Adrenal gland (tissue), 12 donors: Measurements from ENCODE around the gene ROS1. TPM values are rescaled to one million over a fixed set of nuclear protein-coding genes. Genes with fewer than 3 reads are reported as not detected.

Experiments used
- DNase-seq, 7 donors: peaks; one replicate each; pipeline ENCODE4 v3.0.0-alpha.2; 2019 to 2020
- H3K27ac ChIP-seq, 5 donors: fragments of 200-600 bp; sonication (generic) in 4 of 5; 1 replicate in 3 of 5; 2 replicates in 2 of 5; pipeline versions ENCODE4 v1.5.1 to v1.8.0; 2016 to 2020; ENCODE audit warnings: mild to moderate bottlenecking in 1 of 5
- H3K27me3 ChIP-seq: fragments of 200-600 bp; 2 replicates; pipeline ENCODE4 v1.8.0; 2021
- H3K36me3 ChIP-seq, 2 donors: fragments of 200-600 bp; replicated peaks in 1 of 2; 1 replicate in 1 of 2; 2 replicates in 1 of 2; pipeline versions ENCODE4 v1.5.1 to v1.8.0; 2018 to 2022
- H3K4me1 ChIP-seq, 2 donors: fragments of 200-600 bp; replicated peaks in 1 of 2; 1 replicate in 1 of 2; 2 replicates in 1 of 2; pipeline versions ENCODE4 v1.5.1 to v1.8.0; 2018 to 2021
- H3K4me3 ChIP-seq, 4 donors: fragments of 200-600 bp; sonication (generic) in 3 of 4; one replicate each; pipeline ENCODE4 v1.5.1; 2016 to 2018
- H3K9me3 ChIP-seq, 3 donors: fragments of 200-600 bp; sonication (generic) in 1 of 3; replicated peaks in 1 of 3; 1 replicate in 2 of 3; 2 replicates in 1 of 3; pipeline versions ENCODE4 v1.5.1 to v1.8.0; 2016 to 2021
- POLR2A ChIP-seq, 2 donors: fragments of 450-650 bp; IDR thresholded peaks; one replicate each; pipeline ENCODE4 v1.6.1; 2017; ENCODE audit warnings: antibody characterized with exemption in 2 of 2, mild to moderate bottlenecking in 2 of 2, moderate library complexity in 1 of 2
- WGBS, 4 donors: extraction: QIAGEN DNeasy Blood & Tissue Kit in 2 of 4; methylation state at CpG; one replicate each; pipeline versions ENCODE4 v1.1.5 to v1.1.7; 2013 to 2017; 5-methylcytosine and 5-hydroxymethylcytosine counted together
- intact Hi-C, 2 donors: fragments of 100-400 bp; cut with DNase I; formaldehyde crosslinking; loops; one replicate each; pipeline versions ENCODE4 v1.14.1 to v1.15.0; 2022 to 2023
- polyA plus RNA-seq, 3 donors: library from polyadenylated mRNA; stranded (reverse); fragments of 200-250 nt in 2 of 3; fragments of 350-450 nt in 1 of 3; fragmentation: Illumina TruSeq in 1 of 3; extraction: RNeasy Lipid Tissue Mini Kit (QIAGEN cat#74804) in 1 of 3; gene quantifications; one replicate each; pipeline ENCODE4 v1.2.3, GENCODE V29; 2013 to 2014
- total RNA-seq, 9 donors: library from RNA; depleted of rRNA in 4 of 9; stranded (reverse); fragments of >200 nt in 4 of 9; fragments of 120-200 nt in 1 of 9; fragmentation: NEBNext Ultra II Directional in 1 of 9; extraction: Animal tissue kit (Norgen Biotek cat#: 25700) in 1 of 9; gene quantifications; one replicate each; pipeline versions ENCODE4 v1.1.0 to v1.2.4, GENCODE V29; 2013 to 2023
- TF ChIP-seq, protein P1 (sequence below), 6 experiments: fragments of 450-650 bp in 4 of 6; fragments of 200-600 bp in 2 of 6; sonication (generic) in 1 of 6; IDR thresholded peaks; 1 replicate in 5 of 6; 2 replicates in 1 of 6; pipeline versions ENCODE4 v1.5.1 to v1.8.0; 2016 to 2021; ENCODE audit warnings: antibody characterized with exemption in 6 of 6, mild to moderate bottlenecking in 2 of 6, moderate library complexity in 1 of 6
- donor health status: healthy with polysubstance abuse.
- donor health status: Bipolar disorder and iron deficiency.
- donor health status: DM: yes; HTN: yes; CAD: no.
- donor health status: DM: no; HTN: no; CAD: no.
- donor health status: DM: no; HTN: no; CAD: no.
- donor health status: DM: yes; HTN: yes; CAD: no.

The ROS1 gene
- total and polyA plus RNA-seq, 12 donors: under 0.01 to 0.11 (median 0.08) TPM; not detected in 9

DNA sequence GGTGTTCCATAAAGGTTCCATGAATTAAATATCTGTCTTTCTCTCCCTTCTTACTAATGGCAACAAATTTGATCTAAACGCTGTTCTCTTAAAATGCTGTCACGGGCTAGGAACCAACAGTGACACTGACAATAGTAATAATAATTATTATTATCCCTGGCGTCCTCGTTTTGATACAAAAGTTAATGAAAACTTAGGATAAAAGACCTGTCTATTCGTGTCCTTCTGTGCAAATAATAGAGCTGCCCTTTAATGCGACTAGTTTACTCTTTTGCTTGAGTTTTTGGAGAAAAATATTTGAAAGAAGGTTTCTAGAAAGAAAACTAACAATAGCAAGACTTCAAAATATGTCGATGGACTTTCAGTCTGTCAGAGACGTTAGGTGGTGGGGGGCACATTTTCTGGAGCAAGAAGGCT is 156.1 kb downstream of the ROS1 start:
- TF ChIP-seq, protein P1, sequence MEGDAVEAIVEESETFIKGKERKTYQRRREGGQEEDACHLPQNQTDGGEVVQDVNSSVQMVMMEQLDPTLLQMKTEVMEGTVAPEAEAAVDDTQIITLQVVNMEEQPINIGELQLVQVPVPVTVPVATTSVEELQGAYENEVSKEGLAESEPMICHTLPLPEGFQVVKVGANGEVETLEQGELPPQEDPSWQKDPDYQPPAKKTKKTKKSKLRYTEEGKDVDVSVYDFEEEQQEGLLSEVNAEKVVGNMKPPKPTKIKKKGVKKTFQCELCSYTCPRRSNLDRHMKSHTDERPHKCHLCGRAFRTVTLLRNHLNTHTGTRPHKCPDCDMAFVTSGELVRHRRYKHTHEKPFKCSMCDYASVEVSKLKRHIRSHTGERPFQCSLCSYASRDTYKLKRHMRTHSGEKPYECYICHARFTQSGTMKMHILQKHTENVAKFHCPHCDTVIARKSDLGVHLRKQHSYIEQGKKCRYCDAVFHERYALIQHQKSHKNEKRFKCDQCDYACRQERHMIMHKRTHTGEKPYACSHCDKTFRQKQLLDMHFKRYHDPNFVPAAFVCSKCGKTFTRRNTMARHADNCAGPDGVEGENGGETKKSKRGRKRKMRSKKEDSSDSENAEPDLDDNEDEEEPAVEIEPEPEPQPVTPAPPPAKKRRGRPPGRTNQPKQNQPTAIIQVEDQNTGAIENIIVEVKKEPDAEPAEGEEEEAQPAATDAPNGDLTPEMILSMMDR (IDR thresholded peaks at IDR 0.05): no peak
- TF ChIP-seq POLR2A (IDR thresholded peaks at IDR 0.05): no peak
- DNase-seq: no peak
- no peak overlapping the region for H3K4me3 ChIP-seq
- H3K9me3 ChIP-seq: no peaks in the 10 kb centered on the region
- H3K27ac ChIP-seq: no peak overlapping the region
- peaks cover 76% of the 10 kb centered on the region for H3K27me3 ChIP-seq
- intact Hi-C loops: no loop called here
- no peaks in the 10 kb centered on the region for H3K36me3 ChIP-seq
- 10 to 12% (median 11%) methylated on average over 8 of the region's 8 CpGs for WGBS, 4 donors
- H3K4me1 ChIP-seq: peaks cover 7 to 21% of the 10 kb centered on the region in 2 donors

DNA sequence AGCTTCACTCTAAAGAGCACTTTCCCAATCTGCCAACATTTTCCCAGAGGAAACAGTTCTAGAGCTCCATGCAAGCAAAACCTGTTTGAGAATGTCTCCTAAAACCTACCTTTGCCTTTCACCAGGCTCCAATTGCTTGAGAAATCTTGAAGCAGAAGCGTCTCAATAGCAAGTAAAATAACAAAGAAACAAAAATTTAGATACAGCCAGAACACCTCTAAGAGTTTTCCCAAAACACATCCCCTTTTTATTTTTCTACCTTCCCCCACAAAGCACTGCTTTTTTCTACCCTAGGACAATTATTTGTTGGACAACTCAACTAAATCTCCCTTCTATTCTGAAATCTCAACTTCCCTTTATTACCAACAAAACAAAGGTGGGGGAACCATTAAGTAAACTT is 156.8 kb downstream of the ROS1 start:
- H3K4me3 ChIP-seq: no peak overlapping the region
- peaks cover 12 to 23% of the 10 kb centered on the region in 2 donors for H3K4me1 ChIP-seq
- H3K36me3 ChIP-seq: no peaks in the 10 kb centered on the region
- intact Hi-C loops: no loop called here
- H3K27ac ChIP-seq: no peak overlapping the region
- H3K9me3 ChIP-seq: no peaks in the 10 kb centered on the region
- H3K27me3 ChIP-seq: peaks cover 83% of the 10 kb centered on the region
- TF ChIP-seq, protein P1 (IDR thresholded peaks at IDR 0.05): no peak
- TF ChIP-seq POLR2A (IDR thresholded peaks at IDR 0.05): no peak
- no peak for DNase-seq
- 25 to 33% (median 28%) methylated on average over 1 of the region's 1 CpG for WGBS, 4 donors

DNA sequence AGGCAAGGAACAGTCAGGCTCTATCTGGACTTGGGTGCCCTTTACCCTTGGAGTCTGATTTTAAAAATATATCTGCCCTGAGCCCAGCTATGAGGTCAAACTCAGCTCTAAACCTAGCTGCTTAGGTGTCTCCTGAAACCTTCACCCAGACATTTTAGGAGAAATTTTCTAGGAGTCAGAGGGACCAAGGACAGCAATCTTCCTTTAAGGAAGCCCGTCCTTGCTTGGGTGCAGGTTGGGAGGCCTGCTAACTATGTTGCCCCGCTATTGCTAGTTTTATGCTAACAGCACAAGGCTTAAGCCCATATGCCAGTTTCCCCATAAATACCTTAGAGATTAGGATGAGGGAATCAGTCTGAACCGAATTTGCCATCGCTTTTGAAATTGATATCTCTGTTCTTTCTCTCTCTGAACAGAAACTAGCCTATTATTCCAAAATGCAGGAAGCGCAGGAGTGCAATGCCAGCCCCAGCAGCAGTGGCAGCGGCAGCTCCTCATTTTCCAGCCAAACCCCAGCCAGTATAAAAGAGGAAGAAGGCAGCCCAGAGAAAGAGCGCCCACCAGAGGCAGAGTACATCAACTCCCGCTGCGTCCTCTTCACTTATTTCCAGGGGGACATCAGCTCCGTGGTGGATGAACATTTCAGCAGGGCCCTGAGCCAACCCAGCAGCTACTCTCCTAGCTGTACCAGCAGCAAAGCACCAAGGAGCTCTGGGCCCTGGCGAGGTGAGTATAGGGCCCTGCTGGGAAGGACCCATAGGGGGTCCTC is 157.8 kb downstream of the ROS1 start:
- Histone ChIP-seq H3K27me3 (peaks cover 93% of the 10 kb centered on the region), H3K4me1 (peaks cover 12 to 23% of the 10 kb centered on the region in 2 donors), H3K4me3 (no peak overlapping the region), H3K36me3 (no peaks in the 10 kb centered on the region), H3K27ac (no peak overlapping the region), H3K9me3 (no peaks in the 10 kb centered on the region)
- 13 to 31% (median 19%) methylated on average over 10 to 11 of the region's 11 CpGs for WGBS, 4 donors
- intact Hi-C loops: no loop called here
- TF ChIP-seq POLR2A (IDR thresholded peaks at IDR 0.05): no peak
- TF ChIP-seq, protein P1 (IDR thresholded peaks at IDR 0.05): no peak
- DNase-seq: no peak

DNA sequence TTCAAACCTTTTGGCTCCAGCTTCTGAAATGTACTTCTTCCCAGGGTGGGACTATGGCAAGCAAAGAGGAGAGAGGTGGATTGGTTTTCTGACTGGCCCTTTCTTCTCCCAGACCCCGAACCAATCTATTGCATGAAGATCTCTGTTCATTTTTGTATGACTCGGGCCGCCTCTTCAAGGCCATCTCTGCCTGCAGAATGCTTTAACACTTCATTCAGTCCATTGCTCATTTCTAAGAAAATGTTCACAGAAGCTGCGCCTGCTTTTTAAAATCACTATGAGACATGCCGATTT is 158.7 kb downstream of the ROS1 start:
- Histone ChIP-seq H3K4me1 (peaks cover 12 to 23% of the 10 kb centered on the region in 2 donors), H3K4me3 (no peak overlapping the region), H3K36me3 (no peaks in the 10 kb centered on the region), H3K27ac (no peak overlapping the region), H3K9me3 (no peaks in the 10 kb centered on the region), H3K27me3 (peaks cover 91% of the 10 kb centered on the region)
- intact Hi-C loops: no loop called here
- 13 to 27% (median 20%) methylated on average over 5 of the region's 5 CpGs for WGBS, 4 donors
- DNase-seq: no peak
- TF ChIP-seq, protein P1 (IDR thresholded peaks at IDR 0.05): no peak
- no peak for TF ChIP-seq POLR2A (IDR thresholded peaks at IDR 0.05)
